ENCODE data around the gene S100A3. TPM values are rescaled to one million over a fixed set of nuclear protein-coding genes. Genes with fewer than 3 reads are reported as not detected.

Gene S100A3
- polyA plus RNA-seq, 1 donor (not counting 4 experiments of a cell fraction or from before 2014, with no cell fraction given) = 15.1 TPM

- TF ChIP-seq CTCF (optimal IDR thresholded peaks at IDR 0.05 in 1 of 3, IDR thresholded peaks at IDR 0.05 in 1 of 3, conservative IDR thresholded peaks at IDR 0.05 in 1 of 3; ENCODE audit: extremely low read depth in 1 of 3, insufficient read depth in 2 of 3, low read length in 3 of 3) = no peak
- no peak for TF ChIP-seq EZH2 (IDR thresholded peaks at IDR 0.05; ENCODE audit: low read length)
- Histone ChIP-seq H3K4me2 (ENCODE audit: control insufficient read depth, extremely low read depth, insufficient read depth, low read depth, low read length) (peak overlapping the region; percentile 81), H3K27me3 (ENCODE audit: control insufficient read depth, extremely low read depth, insufficient read depth, low read length) (no peaks in the 10 kb centered on the region), H3K4me1 (ENCODE audit: control insufficient read depth, extremely low read depth, insufficient read depth, low read length) (peaks cover 45% of the 10 kb centered on the region), H3K79me2 (ENCODE audit: control insufficient read depth, insufficient read depth, low read length) (no peaks in the 10 kb centered on the region), H3K4me3 (ENCODE audit: control insufficient read depth in 2 of 3, extremely low read depth in 1 of 3, insufficient read depth in 2 of 3, low read depth in 1 of 3, low read length in 3 of 3) (no peak overlapping the region), H3K36me3 (ENCODE audit: control insufficient read depth in 2 of 2, extremely low read depth in 1 of 2, insufficient read depth in 2 of 2, low read length in 2 of 2) (no peaks in the 10 kb centered on the region), H3K9me1 (ENCODE audit: control insufficient read depth, extremely low read depth, insufficient read depth, low read length) (no peaks in the 10 kb centered on the region), H3K27ac (ENCODE audit: control insufficient read depth, insufficient read depth, low read length) (peak overlapping the region; percentile 81), H2AFZ (ENCODE audit: control insufficient read depth, low read length) (no peak overlapping the region), H3K9ac (ENCODE audit: control insufficient read depth, extremely low read depth, insufficient read depth, low read length) (no peak overlapping the region), H4K20me1 (ENCODE audit: control insufficient read depth, extremely low read depth, insufficient read depth, low read length) (no peaks in the 10 kb centered on the region), H3K9me3 (ENCODE audit: control insufficient read depth, low read depth, low read length) (no peaks in the 10 kb centered on the region)
- FAIRE-seq (no peak), DNase-seq (ENCODE audit: low read depth, low spot score) (no peak)
- dilution Hi-C loops (cut with MboI; ENCODE audit: extremely low pct_ligation_motif_present, low sequenced_read_pairs) = no loop called here
Measured at GRCh38 chr1:153573351-153573750, 24.3 kb upstream of the S100A3 start.

GRCh38 chr1:153572569-153573015 is 23.5 kb upstream of the S100A3 start:
- no peaks in the 10 kb centered on the region for H3K79me2 ChIP-seq (ENCODE audit: control insufficient read depth, insufficient read depth, low read length)
- H3K4me1 ChIP-seq (ENCODE audit: control insufficient read depth, extremely low read depth, insufficient read depth, low read length) = peaks cover 45% of the 10 kb centered on the region
- no peaks in the 10 kb centered on the region for H3K36me3 ChIP-seq (ENCODE audit: control insufficient read depth in 2 of 2, extremely low read depth in 1 of 2, insufficient read depth in 2 of 2, low read length in 2 of 2)
- no peaks in the 10 kb centered on the region for H4K20me1 ChIP-seq (ENCODE audit: control insufficient read depth, extremely low read depth, insufficient read depth, low read length)
- H3K4me2 ChIP-seq (ENCODE audit: control insufficient read depth, extremely low read depth, insufficient read depth, low read depth, low read length) = peak overlapping the region; percentile 81
- H3K9ac ChIP-seq (ENCODE audit: control insufficient read depth, extremely low read depth, insufficient read depth, low read length) = peak overlapping the region; percentile 52
- peak overlapping the region; percentile 81 for H3K27ac ChIP-seq (ENCODE audit: control insufficient read depth, insufficient read depth, low read length)
- H3K4me3 ChIP-seq (ENCODE audit: control insufficient read depth in 2 of 3, extremely low read depth in 1 of 3, insufficient read depth in 2 of 3, low read depth in 1 of 3, low read length in 3 of 3) = no peak overlapping the region
- H3K9me1 ChIP-seq (ENCODE audit: control insufficient read depth, extremely low read depth, insufficient read depth, low read length) = no peaks in the 10 kb centered on the region
- peak in 2 of 3 experiments; percentile 83 to 95 for TF ChIP-seq CTCF (optimal IDR thresholded peaks at IDR 0.05 in 1 of 3, IDR thresholded peaks at IDR 0.05 in 1 of 3, conservative IDR thresholded peaks at IDR 0.05 in 1 of 3; ENCODE audit: extremely low read depth in 1 of 3, insufficient read depth in 2 of 3, low read length in 3 of 3)
- no peak for TF ChIP-seq EZH2 (IDR thresholded peaks at IDR 0.05; ENCODE audit: low read length)
- no peak overlapping the region for H2AFZ ChIP-seq (ENCODE audit: control insufficient read depth, low read length)
- DNase-seq (ENCODE audit: low read depth, low spot score) = no peak
- no peaks in the 10 kb centered on the region for H3K9me3 ChIP-seq (ENCODE audit: control insufficient read depth, low read depth, low read length)
- H3K27me3 ChIP-seq (ENCODE audit: control insufficient read depth, extremely low read depth, insufficient read depth, low read length) = no peaks in the 10 kb centered on the region
- dilution Hi-C loops (cut with MboI; ENCODE audit: extremely low pct_ligation_motif_present, low sequenced_read_pairs) = no loop called here
- peak; percentile 44 for FAIRE-seq
